GM12878 (cell line): ENCODE measurements around the gene COQ7. TPM values are rescaled to one million over a fixed set of nuclear protein-coding genes. Genes with fewer than 3 reads are reported as not detected.
A peak's percentile ranks its signal among the peaks of the same experiment; 100 is the strongest.

Experiments
- ATAC-seq: fragments of 200-7000 bp; cut with Tn5 transposase; 3 replicates; pipeline ENCODE4 v1.9.1; 2020; ENCODE audit warnings: mild to moderate bottlenecking, moderate library complexity
- BruUV-seq: library from RNA; stranded (reverse); fragments of 400-500 nt; replicated peaks from 2 replicates; lab custom pipeline; 2021; lab: Mats Ljungman, UMichigan
- CTCF ChIA-PET: fragments of 300-600 bp; sonication (Branson Sonifier 250); formaldehyde crosslinking; extraction: SDS; loops from one replicate; lab custom pipeline; 2021; ENCODE audit warnings: inconsistent platforms; lab: Yijun Ruan, JAX
- POLR2A ChIA-PET: fragments of 350-600 bp; formaldehyde crosslinking; extraction: SDS; loops from one replicate; lab custom pipeline; 2021; ENCODE audit warnings: inconsistent platforms; lab: Charles Lee
- RAD21 ChIA-PET: fragments of 300-600 bp; sonication (Branson Sonifier 250); formaldehyde crosslinking; loops from one replicate; lab custom pipeline; 2023; ENCODE audit warnings: antibody characterized with exemption; ENCODE audit not compliant: unreplicated experiment; lab: Charles Lee
- SMC1A ChIA-PET: fragments of 300-600 bp; sonication (Branson Sonifier 250); formaldehyde crosslinking; loops from one replicate; lab custom pipeline; 2023; ENCODE audit not compliant: unreplicated experiment, uncharacterized antibody; lab: Charles Lee
- DNase-seq: peaks from one replicate; pipeline ENCODE4 v3.0.0-alpha.2; 2011; ENCODE audit warnings: low read depth, low spot score
- FAIRE-seq: peaks from 3 replicates; lab custom pipeline; 2011; peaks lifted over from hg19 to GRCh38; lab: Jason Lieb, UNC
- H2AFZ ChIP-seq: 2 replicates; pipeline ENCODE4 v1.6.0; 2011; ENCODE audit warnings: low read depth, low read length, control low read depth; ENCODE audit not compliant: control insufficient read depth
- H3K27ac ChIP-seq: 2 replicates; pipeline ENCODE4 v1.5.1; 2011; ENCODE audit warnings: control low read depth; ENCODE audit not compliant: control insufficient read depth, insufficient read depth
- H3K27me3 ChIP-seq, 2 experiments: replicated peaks in 1 of 2; 2 replicates each; pipeline versions ENCODE4 v1.6.0 to v1.6.1; 2011; ENCODE audit warnings: low read length in 1 of 2; ENCODE audit not compliant: control insufficient read depth in 2 of 2, insufficient read depth in 2 of 2
- H3K36me3 ChIP-seq, 2 experiments: 2 replicates each; pipeline ENCODE4 v1.5.1; 2011; ENCODE audit warnings: low read length in 1 of 2; ENCODE audit not compliant: control insufficient read depth in 2 of 2, insufficient read depth in 2 of 2
- H3K4me1 ChIP-seq: 2 replicates; pipeline ENCODE4 v1.6.1; 2011; ENCODE audit warnings: mild to moderate bottlenecking, low read length, moderate library complexity, mixed read lengths; ENCODE audit not compliant: control insufficient read depth, insufficient read depth
- H3K4me2 ChIP-seq: 2 replicates; pipeline ENCODE4 v1.6.0; 2011; ENCODE audit warnings: control low read depth; ENCODE audit not compliant: control insufficient read depth, insufficient read depth
- H3K4me3 ChIP-seq: fragments of 200-600 bp; sonication (generic); 2 replicates; pipeline ENCODE4 v1.5.1; 2016
- H3K79me2 ChIP-seq: 2 replicates; pipeline ENCODE4 v1.6.0; 2011; ENCODE audit warnings: low read length; ENCODE audit not compliant: control insufficient read depth, insufficient read depth
- H3K9ac ChIP-seq: 2 replicates; pipeline ENCODE4 v1.8.0; 2011; ENCODE audit warnings: low read length, control low read depth, mixed read lengths; ENCODE audit not compliant: control insufficient read depth, insufficient read depth
- H3K9me3 ChIP-seq: replicated peaks from 3 replicates; pipeline ENCODE4 v1.5.1; 2011; ENCODE audit warnings: mild to moderate bottlenecking, low read length; ENCODE audit not compliant: control insufficient read depth, insufficient read depth
- H4K20me1 ChIP-seq: 2 replicates; pipeline ENCODE4 v1.6.0; 2011; ENCODE audit not compliant: control insufficient read depth, insufficient read depth
- MEF2B ChIP-seq: fragments of 450-650 bp; IDR thresholded peaks from 2 replicates; pipeline ENCODE4 v1.6.1; 2018; ENCODE audit warnings: mild to moderate bottlenecking, moderate library complexity; ENCODE audit not compliant: partially characterized antibody, poor library complexity, severe bottlenecking
- POLR2AphosphoS5 ChIP-seq: IDR thresholded peaks from 2 replicates; pipeline ENCODE4 v1.6.1; 2011; ENCODE audit warnings: mild to moderate bottlenecking, low read length, inconsistent platforms
- RAD21 ChIP-seq: IDR thresholded peaks from 2 replicates; pipeline ENCODE4 v1.6.1; 2011; ENCODE audit warnings: mild to moderate bottlenecking, low read depth, low read length, moderate library complexity; ENCODE audit not compliant: insufficient read depth
- SMC3 ChIP-seq: IDR thresholded peaks from 2 replicates; pipeline ENCODE4 v1.6.1; 2011; ENCODE audit warnings: low read length, improper control_type of control experiment, borderline replicate concordance
- WGBS: methylation state at CpG from one replicate; pipeline ENCODE4 v1.1.6; 2016; ENCODE audit warnings: low lambda C conversion rate; ENCODE audit not compliant: insufficient replicate concordance, insufficient coverage; ENCODE audit errors: missing lambda C conversion rate; 5-methylcytosine and 5-hydroxymethylcytosine counted together
- in situ Hi-C: fragments of 300-500 bp; cut with MboI; formaldehyde crosslinking; loops from 9 replicates; pipeline ENCODE4 v1.14.3; 2018; ENCODE audit warnings: mixed read lengths
- intact Hi-C: fragments of 100-400 bp; cut with micrococcal nuclease; formaldehyde crosslinking; loops from one replicate; pipeline ENCODE4 v1.14.2; 2022; ENCODE audit not compliant: unreplicated experiment
- polyA plus RNA-seq, 11 experiments: library from polyadenylated mRNA; depleted of rRNA in 4 of 11; unstranded in 6 of 11; stranded (reverse) in 5 of 11; fragments of >200 nt; fragmentation: Nextera tagmentation in 4 of 11; fragmentation: Illumina TruSeq in 1 of 11; extraction: Ambion mirVana in 4 of 11; extraction: Trizol in 1 of 11; gene quantifications; 1 replicate in 1 of 11; 2 replicates in 10 of 11; pipeline versions ENCODE4 v1.2.1 to v1.2.3, GENCODE V29; 2011 to 2016; ENCODE audit warnings: inconsistent platforms in 2 of 11, missing spikeins in 2 of 11, low read depth in 1 of 11
- total RNA-seq, 4 experiments: library from RNA; depleted of rRNA in 3 of 4; stranded (reverse); fragments of >200 nt in 3 of 4; fragmentation: Illumina TruSeq in 1 of 4; extraction: Trizol in 1 of 4; gene quantifications; 2 replicates each; pipeline versions ENCODE4 v1.2.1 to v1.2.3, GENCODE V29; 2013 to 2021
- TF ChIP-seq, protein P1 (sequence below), 3 experiments: IDR thresholded peaks in 2 of 3; conservative IDR thresholded peaks in 1 of 3; 2 replicates each; pipeline ENCODE4 v1.5.1; 2011; ENCODE audit warnings: low read depth in 3 of 3, low read length in 3 of 3, mild to moderate bottlenecking in 3 of 3, control low read depth in 2 of 3, moderate library complexity in 2 of 3, inconsistent platforms in 1 of 3, mixed read lengths in 1 of 3; ENCODE audit not compliant: control insufficient read depth in 2 of 3, insufficient read depth in 1 of 3; ENCODE audit errors: extremely low read depth in 1 of 3

Gene COQ7
- total and polyA plus RNA-seq, 10 of the 15 experiments (the other 5 are each of a cell fraction or from before 2014, with no cell fraction given) = 3.2 to 21.9 (median 13.0) TPM

DNA sequence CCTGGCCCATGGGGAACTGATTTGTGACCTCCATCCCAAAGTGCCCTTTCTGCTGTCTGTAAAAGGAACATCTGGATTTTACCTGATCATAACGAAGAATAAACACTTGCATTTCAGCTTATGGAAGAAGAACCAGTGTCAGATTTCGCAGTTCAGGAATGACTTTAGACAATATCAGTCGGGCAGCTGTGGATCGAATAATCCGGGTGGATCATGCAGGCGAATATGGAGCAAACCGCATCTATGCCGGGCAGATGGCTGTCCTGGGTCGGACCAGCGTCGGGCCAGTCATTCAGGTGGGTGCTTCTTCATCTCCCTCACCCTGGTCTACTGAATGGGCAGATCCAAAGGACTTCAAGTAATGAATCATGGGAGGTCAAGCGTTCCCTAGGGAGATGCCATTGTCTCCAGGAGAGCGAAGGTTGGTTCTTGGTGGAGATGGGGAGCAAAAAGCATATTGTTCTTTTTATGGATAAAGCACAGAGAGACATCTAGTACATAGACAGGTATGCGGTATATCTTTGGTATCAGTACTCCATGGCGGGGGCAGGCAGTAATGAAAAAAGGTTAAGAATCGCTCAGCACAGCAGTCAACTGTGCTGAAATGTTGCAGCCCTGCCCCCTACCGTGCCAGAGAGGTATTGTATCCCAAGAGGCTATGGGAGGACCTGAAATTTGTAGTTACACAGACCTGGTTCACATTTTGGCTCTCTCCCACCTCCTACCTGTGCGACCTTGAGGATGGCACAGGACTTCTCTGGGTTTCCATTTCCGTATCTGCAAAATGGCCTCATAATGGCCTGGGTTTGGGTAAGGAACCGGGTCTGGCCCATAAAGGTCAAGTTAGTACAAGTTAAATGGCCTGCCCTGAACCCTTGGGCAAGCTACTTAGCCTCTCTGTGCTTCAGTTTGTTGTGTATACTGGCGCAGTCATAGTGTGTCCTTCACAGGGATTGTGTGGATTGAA is 4.7 kb downstream of the COQ7 start:
- Histone ChIP-seq H3K36me3 (no peaks in the 10 kb centered on the region; a peak in 2 of 4 replicates), H3K9ac (no peak overlapping the region), H3K4me2 (no peak overlapping the region), H4K20me1 (no peaks in the 10 kb centered on the region), H3K27ac (no peak overlapping the region), H2AFZ (no peak overlapping the region), H3K9me3 (no peaks in the 10 kb centered on the region), H3K79me2 (no peaks in the 10 kb centered on the region; the same call in 1 of the 2 replicates), H3K27me3 (no peaks in the 10 kb centered on the region), H3K4me3 (no peak overlapping the region), H3K4me1 (no peaks in the 10 kb centered on the region; the same call in 1 of the 2 replicates)
- ChIA-PET POLR2A (no interaction called here), SMC1A (no interaction called here), RAD21 (no interaction called here), CTCF (interaction anchor here (0.6 to 1.0 kb wide), 2 partner anchors 14 to 188 kb away, joined by 3 to 7 read pairs; no protein-coding TSS in a partner anchor)
- peak; percentile 69 for FAIRE-seq
- TF ChIP-seq SMC3 = peak; percentile 32; the same call in 1 of the 2 replicates
- TF ChIP-seq MEF2B = peak; percentile 15
- TF ChIP-seq RAD21 = peak; percentile 56
- TF ChIP-seq, protein P1, sequence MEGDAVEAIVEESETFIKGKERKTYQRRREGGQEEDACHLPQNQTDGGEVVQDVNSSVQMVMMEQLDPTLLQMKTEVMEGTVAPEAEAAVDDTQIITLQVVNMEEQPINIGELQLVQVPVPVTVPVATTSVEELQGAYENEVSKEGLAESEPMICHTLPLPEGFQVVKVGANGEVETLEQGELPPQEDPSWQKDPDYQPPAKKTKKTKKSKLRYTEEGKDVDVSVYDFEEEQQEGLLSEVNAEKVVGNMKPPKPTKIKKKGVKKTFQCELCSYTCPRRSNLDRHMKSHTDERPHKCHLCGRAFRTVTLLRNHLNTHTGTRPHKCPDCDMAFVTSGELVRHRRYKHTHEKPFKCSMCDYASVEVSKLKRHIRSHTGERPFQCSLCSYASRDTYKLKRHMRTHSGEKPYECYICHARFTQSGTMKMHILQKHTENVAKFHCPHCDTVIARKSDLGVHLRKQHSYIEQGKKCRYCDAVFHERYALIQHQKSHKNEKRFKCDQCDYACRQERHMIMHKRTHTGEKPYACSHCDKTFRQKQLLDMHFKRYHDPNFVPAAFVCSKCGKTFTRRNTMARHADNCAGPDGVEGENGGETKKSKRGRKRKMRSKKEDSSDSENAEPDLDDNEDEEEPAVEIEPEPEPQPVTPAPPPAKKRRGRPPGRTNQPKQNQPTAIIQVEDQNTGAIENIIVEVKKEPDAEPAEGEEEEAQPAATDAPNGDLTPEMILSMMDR (IDR thresholded peaks at IDR 0.05 in 2 of 3, conservative IDR thresholded peaks at IDR 0.05 in 1 of 3; ENCODE audit: control insufficient read depth in 2 of 3, extremely low read depth in 1 of 3, insufficient read depth in 1 of 3, low read depth in 3 of 3, low read length in 3 of 3) = peak; percentile 67 to 77 (median 76)
- no peak for TF ChIP-seq POLR2AphosphoS5
- 77% methylated on average over 21 of the region's 21 CpGs for WGBS
- no peak for DNase-seq
- BruUV-seq = no TSS peak
- intact Hi-C loops = no loop called here
- ATAC-seq = peak; percentile 44
- in situ Hi-C loops = no loop called here
